Neutrophil (primary cell): ENCODE results near the gene TRIM63.

ENCODE experiments used
- H3K27ac ChIP-seq: fragments of 200-600 bp; sonication (generic); 2 replicates; pipeline ENCODE4 v1.5.1; 2016; ENCODE audit warnings: mild to moderate bottlenecking, moderate library complexity
- H3K27me3 ChIP-seq: fragments of 200-600 bp; sonication (generic); 2 replicates; pipeline ENCODE4 v1.6.0; 2016; ENCODE audit warnings: mild to moderate bottlenecking
- H3K36me3 ChIP-seq: fragments of 200-600 bp; sonication (generic); 2 replicates; pipeline ENCODE4 v1.5.1; 2017
- H3K4me1 ChIP-seq, 2 experiments: fragments of 200-600 bp in 1 of 2; sonication (generic) in 1 of 2; 1 replicate in 1 of 2; 2 replicates in 1 of 2; pipeline versions ENCODE4 v1.5.1 to v1.6.1; 2013 to 2016; ENCODE audit warnings: low read depth in 1 of 2, low read length in 1 of 2, mild to moderate bottlenecking in 1 of 2, moderate library complexity in 1 of 2; ENCODE audit not compliant: control insufficient read depth in 1 of 2, insufficient read depth in 1 of 2
- H3K4me3 ChIP-seq, 2 experiments: fragments of 200-600 bp in 1 of 2; sonication (generic) in 1 of 2; 1 replicate in 1 of 2; 2 replicates in 1 of 2; pipeline ENCODE4 v1.5.1; 2013 to 2016; ENCODE audit warnings: low read depth in 1 of 2, low read length in 1 of 2, mild to moderate bottlenecking in 1 of 2, moderate library complexity in 1 of 2
- H3K9me3 ChIP-seq: fragments of 200-600 bp; sonication (generic); 2 replicates; pipeline ENCODE4 v1.5.1; 2016
- TF ChIP-seq, protein P1 (sequence below): fragments of 200-600 bp; sonication (generic); IDR thresholded peaks from 2 replicates; pipeline ENCODE4 v1.5.1; 2016; ENCODE audit warnings: antibody characterized with exemption

The TRIM63 gene

GRCh38 chr1:26035203-26035958 is 32.0 kb downstream of the TRIM63 start:
- H3K27ac ChIP-seq: peak overlapping the region; percentile 54
- TF ChIP-seq, protein P1, sequence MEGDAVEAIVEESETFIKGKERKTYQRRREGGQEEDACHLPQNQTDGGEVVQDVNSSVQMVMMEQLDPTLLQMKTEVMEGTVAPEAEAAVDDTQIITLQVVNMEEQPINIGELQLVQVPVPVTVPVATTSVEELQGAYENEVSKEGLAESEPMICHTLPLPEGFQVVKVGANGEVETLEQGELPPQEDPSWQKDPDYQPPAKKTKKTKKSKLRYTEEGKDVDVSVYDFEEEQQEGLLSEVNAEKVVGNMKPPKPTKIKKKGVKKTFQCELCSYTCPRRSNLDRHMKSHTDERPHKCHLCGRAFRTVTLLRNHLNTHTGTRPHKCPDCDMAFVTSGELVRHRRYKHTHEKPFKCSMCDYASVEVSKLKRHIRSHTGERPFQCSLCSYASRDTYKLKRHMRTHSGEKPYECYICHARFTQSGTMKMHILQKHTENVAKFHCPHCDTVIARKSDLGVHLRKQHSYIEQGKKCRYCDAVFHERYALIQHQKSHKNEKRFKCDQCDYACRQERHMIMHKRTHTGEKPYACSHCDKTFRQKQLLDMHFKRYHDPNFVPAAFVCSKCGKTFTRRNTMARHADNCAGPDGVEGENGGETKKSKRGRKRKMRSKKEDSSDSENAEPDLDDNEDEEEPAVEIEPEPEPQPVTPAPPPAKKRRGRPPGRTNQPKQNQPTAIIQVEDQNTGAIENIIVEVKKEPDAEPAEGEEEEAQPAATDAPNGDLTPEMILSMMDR: no peak

GRCh38 chr1:26034504-26035202 is 32.8 kb downstream of the TRIM63 start:
- no peaks in the 10 kb centered on the region for H3K9me3 ChIP-seq
- TF ChIP-seq, protein P1: no peak
- H3K27me3 ChIP-seq: peaks cover 68% of the 10 kb centered on the region
- H3K27ac ChIP-seq: no peak overlapping the region
- no peaks in the 10 kb centered on the region for H3K36me3 ChIP-seq
- H3K4me1 ChIP-seq: peaks cover 12% of the 10 kb centered on the region in 2 experiments
- H3K4me3 ChIP-seq: peak overlapping the region; percentile 89 to 91

More at GRCh38 chr1:26035203-26035958, 32.0 kb downstream of the TRIM63 start:
- peaks cover 12% of the 10 kb centered on the region in 2 experiments for H3K4me1 ChIP-seq
- H3K4me3 ChIP-seq: peak overlapping the region; percentile 89 to 91
- H3K9me3 ChIP-seq: no peaks in the 10 kb centered on the region
- peaks cover 68% of the 10 kb centered on the region for H3K27me3 ChIP-seq
- H3K36me3 ChIP-seq: no peaks in the 10 kb centered on the region

- no peak overlapping the region for H3K4me3 ChIP-seq
- H3K36me3 ChIP-seq: no peaks in the 10 kb centered on the region
- H3K27ac ChIP-seq: no peak overlapping the region
- peaks cover 12% of the 10 kb centered on the region in 2 experiments for H3K4me1 ChIP-seq
- H3K27me3 ChIP-seq: peaks cover 50% of the 10 kb centered on the region
- TF ChIP-seq, protein P1: no peak
- H3K9me3 ChIP-seq: no peaks in the 10 kb centered on the region
These were observed 34.6 kb downstream of the TRIM63 start for GRCh38 chr1:26032656-26033357.

DNA sequence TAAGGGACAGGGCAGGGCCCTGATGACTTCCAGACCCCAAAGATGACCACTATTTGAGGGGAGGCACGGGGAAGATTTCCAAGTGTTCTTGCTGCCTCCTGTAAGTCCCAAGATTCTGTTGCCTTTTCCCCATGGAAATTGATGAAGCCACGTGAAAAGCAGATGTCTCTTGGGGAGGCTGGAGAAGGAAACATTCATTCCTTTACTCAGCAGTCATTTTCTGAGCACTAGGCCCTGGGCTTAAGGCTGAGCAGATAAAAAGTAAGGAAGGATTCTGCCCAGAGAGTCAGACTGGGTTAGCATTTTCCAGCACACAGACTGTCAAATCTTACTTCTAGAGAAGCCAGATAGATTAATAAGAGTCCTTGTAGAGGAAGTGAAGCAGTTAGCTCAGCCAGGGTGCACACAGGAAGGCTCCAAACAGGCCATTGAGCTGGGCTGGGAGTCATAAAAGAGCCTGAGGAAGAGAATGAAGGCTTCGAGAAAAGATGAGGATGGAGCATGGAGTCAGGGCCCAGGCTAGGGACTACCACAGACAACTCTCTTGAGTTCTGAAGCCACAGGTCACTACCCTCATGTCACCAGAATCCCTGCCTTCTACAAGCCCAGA is 35.7 kb downstream of the TRIM63 start:
- TF ChIP-seq, protein P1: no peak
- Histone ChIP-seq H3K27me3 (peaks cover 41% of the 10 kb centered on the region), H3K4me1 (peaks cover 12% of the 10 kb centered on the region in 2 experiments), H3K9me3 (no peaks in the 10 kb centered on the region), H3K4me3 (no peak overlapping the region), H3K36me3 (no peaks in the 10 kb centered on the region), H3K27ac (no peak overlapping the region)

DNA sequence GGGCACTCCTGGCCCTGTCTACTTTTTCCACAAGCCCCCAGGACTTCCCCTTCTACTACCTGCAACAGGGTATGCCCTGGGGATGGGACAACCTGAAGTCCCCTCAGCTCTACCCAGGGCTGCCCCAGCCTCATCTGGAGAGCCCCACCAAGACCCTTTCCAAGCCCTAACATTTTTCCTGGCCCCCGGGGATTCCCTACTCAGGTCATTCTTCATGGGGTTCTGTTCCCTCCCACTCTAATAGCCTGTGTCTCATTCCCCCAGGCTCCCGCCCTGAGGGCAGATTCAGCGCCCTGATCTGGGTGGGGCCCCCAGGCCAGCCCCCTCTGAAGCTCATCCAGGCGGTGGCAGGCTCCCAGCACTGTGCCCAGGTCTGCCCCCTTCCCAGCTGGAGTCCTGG is 36.2 kb downstream of the TRIM63 start:
- no peaks in the 10 kb centered on the region for H3K36me3 ChIP-seq
- no peaks in the 10 kb centered on the region for H3K9me3 ChIP-seq
- TF ChIP-seq, protein P1: no peak
- H3K27ac ChIP-seq: no peak overlapping the region
- peaks cover 35% of the 10 kb centered on the region for H3K27me3 ChIP-seq
- peaks cover 11 to 12% of the 10 kb centered on the region in 2 experiments for H3K4me1 ChIP-seq
- H3K4me3 ChIP-seq: no peak overlapping the region
